Smooth muscle cell of the coronary artery (primary cell): Measurements from ENCODE around the gene RNF40. TPM values are rescaled to one million over a fixed set of nuclear protein-coding genes. Genes with fewer than 3 reads are reported as not detected.

Source experiments
- total RNA-seq: library from RNA; depleted of rRNA; stranded (reverse); fragments of >200 nt; gene quantifications from 2 replicates; pipeline ENCODE4 v1.2.3, GENCODE V29; 2014; ENCODE audit warnings: low replicate concordance

The RNF40 gene
- total RNA-seq = 47.7 and 54.2 TPM in 2 replicates

GRCh38 chr16:30761928-30762902 is at the start of gene RNF40, which contains the start of gene CFAP119:
Gene RNF40, plus strand, starts transcription at chr16:30762322. Its CDS starts 224 bp downstream, at chr16:30762546.
Gene CFAP119, minus strand, starts transcription at chr16:30762062. Its CDS starts 314 bp downstream, at chr16:30761748.

DNA sequence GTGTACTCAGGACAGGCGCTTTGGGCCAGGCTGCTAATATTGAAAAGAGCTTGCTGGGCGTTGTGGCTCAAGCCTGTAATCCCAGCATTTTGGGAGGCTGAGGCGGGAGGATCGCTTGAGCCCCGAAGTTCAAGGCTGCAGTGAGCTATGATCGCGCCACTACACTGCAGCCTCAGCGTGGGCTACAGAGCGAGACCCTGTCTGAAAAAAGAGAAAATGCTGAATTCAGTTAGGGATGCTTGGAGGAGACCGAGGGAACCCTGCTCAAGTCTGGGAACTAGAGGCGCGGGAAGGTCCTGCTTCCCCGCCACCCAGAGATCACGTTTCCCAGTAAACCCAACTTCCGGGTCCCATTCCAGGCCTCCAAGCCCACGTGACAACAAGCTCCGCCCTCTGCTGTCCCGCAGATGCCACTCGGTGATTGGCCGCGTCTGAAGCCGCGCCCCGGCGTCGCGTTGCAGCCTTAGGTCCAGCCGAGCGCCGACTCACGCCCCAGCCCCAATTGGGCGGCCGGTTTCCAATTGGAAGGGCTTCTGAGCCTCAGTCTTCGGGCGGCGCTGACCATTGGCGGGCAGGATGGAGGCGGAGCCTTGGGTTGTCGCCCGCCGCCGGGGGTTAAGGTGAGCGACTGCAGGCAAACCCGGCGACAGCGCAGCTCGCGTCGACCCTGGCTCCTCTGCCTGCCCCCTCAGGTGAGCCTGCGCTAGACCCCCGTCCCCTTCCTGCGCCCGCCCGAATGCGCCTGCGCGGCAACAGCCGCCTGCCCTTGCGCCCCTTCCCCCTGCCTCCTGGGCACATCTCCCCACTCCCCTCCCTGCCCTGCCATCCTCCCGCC is 14.1 kb upstream of the RNF40 start, which contains the start of gene PHKG2:
PHKG2 (plus strand) TSS at position 627 of the 835 bp plus-strand sequence. CDS start 396 bp downstream, outside the sequence.

GRCh38 chr16:30786936-30787612 is 25.0 kb downstream of the RNF40 start, which contains the start of gene ZNF629:
Gene ZNF629, minus strand, starts transcription at chr16:30787205. Its CDS starts 2,723 bp downstream, at chr16:30784482.

Other genes with a start within 250 kb of the RNF40 start
- 10.3 and 12.0 TPM in 2 replicates for gene ZNF768, start 235.8 kb upstream of the RNF40 start, total RNA-seq
- 2.2 and 6.6 TPM in 2 replicates for gene ZNF747, start 227.5 kb upstream of the RNF40 start, total RNA-seq
- 0.70 and 3.5 TPM in 2 replicates for gene ZNF764, start 203.9 kb upstream of the RNF40 start, total RNA-seq
- gene ZNF688, start 190.6 kb upstream of the RNF40 start, total RNA-seq = 3.2 and 9.0 TPM in 2 replicates
- gene ZNF785, start 176.6 kb upstream of the RNF40 start, total RNA-seq = 6.3 and 6.8 TPM in 2 replicates
- gene ZNF689, start 151.9 kb upstream of the RNF40 start, total RNA-seq = 1.9 and 3.3 TPM in 2 replicates
- gene PRR14, start 111.4 kb upstream of the RNF40 start, total RNA-seq = 3.1 and 4.9 TPM in 2 replicates
- gene FBRS, start 103.9 kb upstream of the RNF40 start, total RNA-seq = 6.6 and 9.8 TPM in 2 replicates
- gene SRCAP, start 63.2 kb upstream of the RNF40 start, total RNA-seq = 12.3 and 15.9 TPM in 2 replicates
- gene PHKG2, start 13.9 kb upstream of the RNF40 start, total RNA-seq = 15.3 and 16.7 TPM in 2 replicates
- 1.9 and 2.6 TPM in 2 replicates for gene CFAP119, start 260 bp upstream of the RNF40 start, total RNA-seq
- 3.3 and 6.8 TPM in 2 replicates for gene ZNF629, start 24.9 kb downstream of the RNF40 start, total RNA-seq
- 16.7 and 35.9 TPM in 2 replicates for gene BCL7C, start 131.8 kb downstream of the RNF40 start, total RNA-seq
- 0.23 and 0.98 TPM in 2 replicates for gene CTF1, start 134.3 kb downstream of the RNF40 start, total RNA-seq
- gene FBXL19, start 161.2 kb downstream of the RNF40 start, total RNA-seq = 8.2 and 13.9 TPM in 2 replicates
- 21.3 and 41.2 TPM in 2 replicates for gene ORAI3, start 186.7 kb downstream of the RNF40 start, total RNA-seq
- gene SETD1A, start 195.4 kb downstream of the RNF40 start, total RNA-seq = 1.6 and 2.2 TPM in 2 replicates
- 11.7 and 71.5 TPM in 2 replicates for gene HSD3B7, start 222.9 kb downstream of the RNF40 start, total RNA-seq
- gene STX1B, start 248.3 kb downstream of the RNF40 start, total RNA-seq = 0.53 and 2.7 TPM in 2 replicates